Stimulated activated CD4-positive, alpha-beta T cell treated with anti-CD3 and anti-CD28 coated beads, Interleukin-4, amount 100 ng/mL, for 1 hour (primary cell): Measurements from ENCODE around the gene CMTM6.
"Not testable (repeated sequence)": the region's sequence is repeated elsewhere in the genome, so short reads cannot be mapped to it uniquely, and the experiment has no call there.

ENCODE experiments used
- DNase-seq: peaks from one replicate; pipeline ENCODE4 v3.0.0-alpha.2; 2020

Gene CMTM6

DNA sequence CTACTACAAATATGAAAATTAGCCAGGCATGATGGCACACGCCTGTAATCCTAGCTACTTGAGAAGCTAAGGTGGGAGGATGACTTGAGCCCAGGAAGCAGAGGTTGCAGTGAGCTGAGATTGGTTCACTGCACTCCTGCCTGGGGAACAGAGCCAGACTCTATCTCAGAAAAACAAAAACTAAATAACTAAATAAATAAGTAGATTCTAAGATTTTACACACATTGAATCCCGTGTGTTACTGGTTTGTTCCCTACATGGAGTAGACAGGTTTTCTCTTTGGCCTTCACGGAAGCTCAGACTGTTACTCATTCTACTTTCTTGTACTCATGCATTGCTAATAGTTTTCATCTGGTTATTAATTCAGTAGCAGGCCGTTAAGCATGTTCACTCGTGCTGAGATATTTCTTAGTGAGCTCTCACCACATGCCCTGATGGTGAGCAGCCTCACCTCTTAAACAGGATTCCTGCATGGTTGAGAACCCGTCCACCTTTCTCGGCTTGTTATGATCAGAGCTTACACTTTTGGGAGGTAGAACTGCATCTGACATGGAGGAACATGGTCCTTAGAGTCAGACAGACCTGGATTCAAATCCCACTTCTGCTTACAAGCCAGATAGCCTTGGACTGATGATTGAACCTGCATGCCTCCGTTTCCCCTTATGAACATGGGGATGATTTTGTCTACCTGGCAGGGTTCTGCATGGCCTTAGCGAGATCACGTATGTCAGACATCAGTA, 61.9 kb downstream of the CMTM6 start:
- no peak for DNase-seq

DNA sequence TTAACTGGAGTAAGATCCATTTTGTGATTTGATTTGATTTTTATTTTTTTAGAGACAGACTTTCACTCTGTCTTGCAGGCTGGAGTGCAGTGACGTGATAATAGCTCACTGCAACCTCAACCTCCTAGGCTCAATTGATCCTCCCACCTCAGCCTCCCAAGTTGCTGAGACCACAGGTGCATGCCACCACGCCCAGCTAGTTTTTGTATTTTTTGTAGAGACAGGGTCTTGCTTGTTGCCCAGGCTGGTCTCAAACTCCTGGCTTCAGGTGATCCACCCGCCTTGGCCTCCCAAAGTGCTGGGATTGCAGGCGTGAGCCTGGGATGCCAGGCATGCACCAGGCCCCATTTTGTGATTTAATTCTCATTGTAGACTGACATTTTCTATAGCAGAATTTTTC, 63.2 kb downstream of the CMTM6 start:
- not testable (repeated sequence) for DNase-seq

DNA sequence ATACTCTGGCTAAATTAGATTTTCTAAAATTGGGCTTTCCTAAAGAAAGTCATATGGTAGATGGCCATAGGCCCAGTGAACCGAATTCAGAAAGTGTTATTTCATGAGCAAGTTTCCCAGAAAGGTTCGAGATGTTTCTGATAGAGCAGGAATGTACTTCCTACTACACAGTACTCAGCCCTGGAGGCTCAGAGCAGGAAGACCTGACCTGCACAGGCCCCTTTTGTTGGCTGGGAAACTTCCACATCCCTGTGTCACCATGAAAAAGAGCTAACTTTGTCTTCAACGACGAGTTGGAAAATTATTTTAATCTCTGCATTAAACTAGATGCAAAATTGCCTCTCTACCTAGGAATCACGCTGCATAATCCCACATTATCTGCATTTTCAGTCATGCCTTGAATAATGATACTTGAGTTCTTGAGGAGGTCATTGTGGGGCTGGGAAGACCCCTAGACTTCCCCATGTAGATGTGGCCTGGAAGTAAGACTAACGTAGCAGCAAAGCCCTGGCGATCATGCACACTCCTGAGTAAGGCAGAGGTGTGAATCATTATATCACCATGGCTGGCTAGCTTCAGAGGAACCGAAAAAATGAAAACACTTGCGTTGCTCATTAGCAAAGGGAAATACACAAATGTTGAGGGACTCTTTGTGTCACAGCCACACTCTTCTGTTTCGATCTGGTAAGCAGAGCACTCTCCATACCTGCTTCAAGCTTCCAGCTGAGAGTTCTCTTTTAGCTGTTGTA, 63.9 kb downstream of the CMTM6 start:
- DNase-seq, result no peak

DNA sequence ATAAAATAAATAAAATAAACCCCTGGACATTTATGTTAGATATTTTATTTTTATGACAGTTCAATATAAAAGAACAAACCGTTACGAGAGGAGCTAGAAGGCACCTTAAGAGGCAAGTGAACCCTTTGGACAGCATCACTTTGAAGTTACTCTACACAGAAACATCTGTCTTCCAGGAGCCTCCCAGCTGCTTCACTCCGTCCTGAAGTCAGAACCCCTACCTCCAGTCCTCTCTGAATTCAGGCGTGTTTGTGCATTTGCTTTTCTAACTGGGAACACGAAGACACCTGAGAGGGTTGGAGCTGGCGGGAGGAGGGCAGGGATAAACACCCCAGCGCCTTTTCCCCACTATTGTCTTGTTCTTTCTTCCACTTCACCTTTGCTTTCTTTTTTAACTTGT, 64.8 kb downstream of the CMTM6 start:
- no peak for DNase-seq

DNA sequence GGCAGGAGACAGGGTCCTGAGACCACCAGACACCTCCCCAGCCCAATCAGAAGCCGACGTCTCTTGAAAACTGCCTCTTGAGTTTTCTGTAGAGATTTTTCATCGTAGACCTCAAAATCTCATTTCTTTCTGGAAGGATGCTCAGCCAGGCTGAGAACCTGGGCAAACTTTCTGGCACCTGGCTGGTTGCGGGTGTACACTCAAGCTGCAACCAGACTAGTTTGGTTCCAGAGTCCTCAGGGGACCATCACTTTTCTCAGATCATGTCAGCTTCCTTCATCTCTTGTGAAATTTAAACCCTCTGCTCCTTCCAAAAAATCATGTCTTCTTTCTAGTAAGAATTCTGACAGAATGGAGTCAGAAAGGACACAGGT, 65.8 kb downstream of the CMTM6 start:
- no peak for DNase-seq

DNA sequence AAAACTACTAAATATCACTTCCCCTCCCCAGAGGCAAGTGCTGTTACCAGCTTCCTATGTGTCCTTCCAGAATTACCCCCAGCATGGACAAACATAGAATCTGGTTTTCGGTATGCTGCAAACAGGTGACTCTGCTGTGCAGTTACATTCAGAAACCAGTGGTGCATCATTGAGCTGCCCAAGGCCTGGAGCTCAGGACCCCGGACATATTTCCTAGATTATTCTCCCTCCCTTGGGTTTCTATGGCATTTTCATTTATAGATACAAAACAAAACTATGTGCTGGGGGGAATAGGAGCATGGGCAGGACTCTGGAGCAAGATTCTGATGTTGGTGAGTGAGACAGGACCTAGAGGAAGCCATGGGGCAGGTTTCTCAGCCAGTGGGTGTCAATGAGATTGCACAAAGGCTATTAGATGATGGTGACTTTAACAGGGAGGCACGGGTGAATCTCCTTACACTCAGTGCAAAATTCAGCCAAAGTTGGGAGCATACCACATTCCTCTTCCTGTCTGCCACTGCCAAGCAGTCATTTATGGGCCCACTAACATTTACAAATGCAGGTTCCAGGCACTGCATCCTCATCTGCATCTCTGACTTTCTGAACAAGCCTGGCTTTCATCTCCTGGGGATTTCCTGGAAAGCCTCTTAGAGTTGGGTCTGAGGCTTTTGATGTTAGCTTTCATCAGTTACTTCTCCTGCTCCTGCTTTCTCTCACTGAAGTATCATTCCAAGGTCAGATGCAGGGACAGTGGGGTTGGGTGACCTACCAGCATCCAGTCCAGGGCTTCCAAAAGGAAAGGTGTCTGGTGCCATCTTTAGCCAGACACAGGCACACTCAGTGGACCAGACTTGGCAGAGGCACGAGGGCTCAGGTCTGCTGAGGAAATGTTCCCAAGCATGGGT, 66.5 kb downstream of the CMTM6 start:
- DNase-seq, result no peak

DNA sequence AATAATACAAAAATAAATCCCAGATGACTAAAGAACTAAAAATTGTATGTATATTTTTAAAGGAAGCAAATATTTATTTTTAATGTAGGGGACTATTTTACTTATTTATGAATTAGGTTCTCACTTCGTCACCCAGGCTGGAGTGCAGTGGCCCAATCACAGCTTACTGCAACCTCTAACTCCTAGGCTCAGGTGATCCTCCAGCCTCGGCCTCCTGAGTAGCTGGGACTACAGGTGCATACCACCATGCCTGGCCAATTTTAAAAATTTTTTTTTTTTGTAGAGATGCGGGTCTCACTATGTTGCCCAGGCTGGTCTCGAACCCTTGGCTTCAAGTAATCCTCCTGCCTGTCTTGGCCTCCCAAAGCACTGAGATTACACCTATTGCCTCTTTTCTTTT, 68.4 kb downstream of the CMTM6 start:
- no peak for DNase-seq

DNA sequence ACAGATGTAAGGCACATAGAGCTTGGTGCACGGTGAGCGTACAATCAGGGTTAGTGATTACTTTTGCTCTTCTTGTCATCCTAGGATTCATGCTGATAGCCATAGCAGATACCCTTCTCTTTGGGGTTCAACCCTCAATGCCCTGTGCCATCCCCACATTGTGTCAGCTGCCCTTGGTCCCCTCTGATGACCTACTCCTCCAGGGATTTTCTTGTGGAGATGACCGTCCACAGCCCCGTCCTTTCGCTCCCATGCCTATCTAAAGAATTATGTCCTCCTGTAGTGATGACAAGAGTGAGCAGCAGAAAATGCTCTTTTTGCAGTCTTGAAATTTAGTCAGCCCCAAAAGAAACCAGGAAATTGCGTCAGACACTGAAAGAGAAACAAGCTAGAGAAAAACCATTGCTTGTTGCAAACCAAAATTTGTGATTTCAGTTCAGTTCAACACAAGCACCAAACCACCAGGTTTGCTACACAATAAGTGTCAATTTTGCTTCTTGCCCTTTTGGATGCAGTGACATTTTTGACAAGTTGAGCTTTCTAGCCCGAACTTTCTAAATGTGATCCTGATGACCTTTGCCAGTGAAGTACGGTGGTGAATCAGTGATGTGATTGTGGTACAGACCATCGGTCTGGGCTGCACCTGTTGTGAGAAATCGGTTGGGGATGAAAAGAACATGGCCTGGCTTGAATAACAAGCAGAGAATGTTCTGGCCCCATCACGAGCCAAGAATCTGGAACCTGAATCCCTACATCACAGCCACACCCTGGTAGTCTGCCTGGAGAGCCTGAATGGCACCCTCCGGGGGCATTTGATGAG, 69.7 kb downstream of the CMTM6 start:
- no peak for DNase-seq

DNA sequence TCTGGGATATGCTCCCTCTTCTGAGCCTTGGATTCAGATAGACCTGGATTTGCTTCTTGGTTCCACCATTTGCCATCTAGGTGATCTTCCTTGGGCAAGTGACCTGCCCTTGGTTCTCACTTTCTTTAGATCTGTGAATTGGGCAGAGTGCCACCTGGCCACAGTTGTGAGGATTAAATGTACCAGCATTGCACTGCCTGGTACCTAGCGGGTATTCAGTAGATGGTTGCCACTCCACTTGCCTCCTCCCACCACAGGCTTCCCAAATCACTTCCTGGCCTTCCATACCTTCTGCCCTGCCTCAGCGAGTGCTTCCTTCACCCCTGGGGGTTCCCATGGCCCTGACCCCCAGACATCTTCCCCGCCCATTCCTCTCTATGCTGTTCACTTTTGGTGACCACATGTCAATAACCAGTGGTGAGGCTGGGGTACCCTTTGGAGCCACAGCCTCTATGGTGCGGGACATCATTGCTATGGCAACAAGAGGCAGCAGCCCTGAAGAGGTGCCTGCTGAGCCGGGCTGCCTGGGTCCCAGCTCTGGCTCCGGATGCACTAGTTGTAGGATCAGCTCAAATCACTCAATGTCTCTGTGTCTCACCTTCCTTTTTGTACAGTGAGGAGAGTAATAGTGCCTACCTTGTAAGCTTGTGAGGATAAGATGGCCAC, 70.5 kb downstream of the CMTM6 start:
- DNase-seq, result no peak

DNA sequence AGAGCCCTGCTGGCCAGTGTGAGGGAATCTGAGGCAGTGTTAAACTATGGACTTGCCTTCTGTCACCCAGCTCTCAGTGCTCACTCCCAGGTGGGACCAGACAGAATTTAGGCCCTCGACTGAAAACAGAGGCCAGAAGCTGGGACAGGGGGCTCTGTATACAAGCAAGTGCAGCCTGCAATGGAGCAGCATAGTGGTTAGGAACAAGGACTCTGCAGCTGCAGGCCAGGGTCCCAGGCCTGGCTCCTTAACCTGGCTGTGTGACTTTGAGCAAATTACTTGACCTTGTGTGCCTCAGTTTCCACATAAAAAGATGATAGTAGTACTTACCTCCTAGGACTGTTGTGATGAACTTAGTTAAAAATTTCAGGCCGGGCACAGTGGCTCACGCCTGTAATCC, 71.2 kb downstream of the CMTM6 start:
- no peak for DNase-seq
